ENCODE results near the gene PKD1L1. TPM values are rescaled to one million over a fixed set of nuclear protein-coding genes. Genes with fewer than 3 reads are reported as not detected.

Gene PKD1L1
- total and polyA plus RNA-seq, 12 donors: 0.11 to 1.0 (median 0.17) TPM; not detected in 1

DNA sequence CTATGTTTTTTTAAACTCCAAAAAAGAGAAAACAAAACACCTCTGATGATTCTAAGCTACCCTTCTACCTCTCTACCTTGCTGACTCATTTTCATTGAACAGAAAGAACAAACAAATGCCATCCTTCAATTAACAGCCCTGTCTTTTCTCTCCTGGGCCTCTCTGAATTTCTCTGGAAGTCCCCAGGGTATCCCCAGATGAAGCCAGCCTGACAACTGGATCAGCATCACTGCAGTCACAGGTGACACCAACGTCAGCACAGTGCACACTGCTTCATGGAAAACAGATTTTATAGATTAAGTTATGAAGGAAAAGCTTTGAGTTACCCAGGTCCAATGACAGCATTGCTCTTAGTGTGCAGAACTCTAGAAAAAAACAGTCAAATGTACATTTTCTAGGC is 25.5 kb upstream of the PKD1L1 start:
- Histone ChIP-seq H3K27me3 (no peaks in the 10 kb centered on the region), H3K4me1 (replicated peaks in 1 of 2) (peaks cover 6 to 23% of the 10 kb centered on the region in 2 donors), H3K9me3 (replicated peaks in 1 of 3) (no peaks in the 10 kb centered on the region), H3K4me3 (no peak overlapping the region), H3K27ac (no peak overlapping the region), H3K36me3 (replicated peaks in 1 of 2) (peaks cover 0 to 60% of the 10 kb centered on the region in 2 donors)
- intact Hi-C loops (cut with DNase I): no loop called here
- TF ChIP-seq POLR2A (IDR thresholded peaks at IDR 0.05): no peak
- TF ChIP-seq, protein P1, sequence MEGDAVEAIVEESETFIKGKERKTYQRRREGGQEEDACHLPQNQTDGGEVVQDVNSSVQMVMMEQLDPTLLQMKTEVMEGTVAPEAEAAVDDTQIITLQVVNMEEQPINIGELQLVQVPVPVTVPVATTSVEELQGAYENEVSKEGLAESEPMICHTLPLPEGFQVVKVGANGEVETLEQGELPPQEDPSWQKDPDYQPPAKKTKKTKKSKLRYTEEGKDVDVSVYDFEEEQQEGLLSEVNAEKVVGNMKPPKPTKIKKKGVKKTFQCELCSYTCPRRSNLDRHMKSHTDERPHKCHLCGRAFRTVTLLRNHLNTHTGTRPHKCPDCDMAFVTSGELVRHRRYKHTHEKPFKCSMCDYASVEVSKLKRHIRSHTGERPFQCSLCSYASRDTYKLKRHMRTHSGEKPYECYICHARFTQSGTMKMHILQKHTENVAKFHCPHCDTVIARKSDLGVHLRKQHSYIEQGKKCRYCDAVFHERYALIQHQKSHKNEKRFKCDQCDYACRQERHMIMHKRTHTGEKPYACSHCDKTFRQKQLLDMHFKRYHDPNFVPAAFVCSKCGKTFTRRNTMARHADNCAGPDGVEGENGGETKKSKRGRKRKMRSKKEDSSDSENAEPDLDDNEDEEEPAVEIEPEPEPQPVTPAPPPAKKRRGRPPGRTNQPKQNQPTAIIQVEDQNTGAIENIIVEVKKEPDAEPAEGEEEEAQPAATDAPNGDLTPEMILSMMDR (IDR thresholded peaks at IDR 0.05): no peak
- no peak for DNase-seq
- WGBS, 4 donors: 67 to 94% (median 82%) methylated on average over 1 of the region's 1 CpG

DNA sequence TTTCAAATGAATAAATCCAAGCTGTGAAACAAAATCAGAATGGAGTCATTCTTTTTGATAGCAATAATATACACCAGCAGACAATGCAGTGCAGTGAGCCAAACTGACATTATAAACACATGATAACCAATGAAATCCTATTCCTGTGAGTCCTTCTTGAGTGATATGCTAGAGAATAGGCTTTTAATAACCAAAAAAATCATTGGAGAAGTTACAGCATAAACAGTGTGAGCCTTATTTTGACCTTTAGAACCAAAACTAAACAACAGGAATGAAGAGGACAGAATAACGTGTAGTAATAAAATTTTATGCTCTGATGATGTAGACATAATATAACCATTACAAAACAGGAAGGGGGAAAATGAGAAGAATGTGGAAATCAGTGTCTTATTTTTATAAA is 22.5 kb upstream of the PKD1L1 start:
- 46 to 51% (median 49%) methylated on average over 1 of the region's 1 CpG for WGBS, 4 donors
- Histone ChIP-seq H3K9me3 (replicated peaks in 1 of 3) (no peaks in the 10 kb centered on the region), H3K4me3 (no peak overlapping the region), H3K36me3 (replicated peaks in 1 of 2) (peaks cover 0 to 59% of the 10 kb centered on the region in 2 donors), H3K27me3 (no peaks in the 10 kb centered on the region), H3K4me1 (replicated peaks in 1 of 2) (peaks cover 0 to 15% of the 10 kb centered on the region in 2 donors), H3K27ac (peak overlapping the region in 4 of 5 donors; percentile 31 to 83 (median 62))
- DNase-seq: no peak
- TF ChIP-seq, protein P1 (IDR thresholded peaks at IDR 0.05): no peak
- TF ChIP-seq POLR2A (IDR thresholded peaks at IDR 0.05): no peak
- intact Hi-C loops (cut with DNase I): no loop called here

DNA sequence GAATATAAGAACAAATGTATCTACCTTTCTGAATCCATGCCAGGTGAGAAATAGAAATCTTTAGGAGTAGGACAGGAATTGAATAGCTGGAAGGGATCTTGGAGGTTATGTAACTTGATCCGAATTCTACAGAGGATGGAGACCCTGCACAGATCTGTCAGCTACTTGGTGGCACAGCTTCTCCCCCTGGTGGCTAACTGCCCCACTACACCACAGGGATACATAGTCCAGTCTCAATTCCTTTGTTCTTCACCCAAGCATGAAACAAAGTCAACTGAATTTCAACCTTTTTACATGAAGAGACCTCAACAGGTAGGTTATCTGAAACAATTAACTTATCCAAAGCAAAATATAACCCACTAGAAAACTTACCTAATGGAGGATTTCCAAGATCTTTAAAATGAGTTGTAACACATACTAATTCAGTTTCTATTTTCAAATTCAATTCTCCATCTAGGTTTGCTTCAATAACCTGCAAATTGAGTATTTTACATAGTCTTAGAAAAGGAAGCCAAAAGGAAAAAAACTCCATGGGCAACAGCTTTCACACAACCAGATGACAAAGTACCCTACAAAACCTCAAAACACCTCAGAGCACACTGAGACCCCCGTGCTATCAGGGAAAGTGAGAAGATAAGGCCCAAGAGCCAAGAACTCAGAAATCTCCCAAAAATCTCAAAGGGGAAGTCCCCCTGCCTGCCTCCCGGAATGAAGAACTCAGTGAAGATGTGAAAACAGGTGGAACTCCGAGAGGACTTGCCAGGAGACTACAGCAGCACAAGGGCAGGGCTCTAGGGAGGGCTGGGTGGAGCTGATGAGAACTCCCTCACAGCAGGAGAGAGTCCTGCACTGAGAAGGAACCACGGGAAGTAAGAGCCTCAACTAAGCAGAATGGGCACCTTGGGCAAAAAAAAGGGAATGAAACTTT is 20.8 kb upstream of the PKD1L1 start:
- peaks cover 0 to 59% of the 10 kb centered on the region in 2 donors for H3K36me3 ChIP-seq (replicated peaks in 1 of 2)
- DNase-seq: peak in 6 of 7 donors; percentile 34 to 84 (median 64)

DNA sequence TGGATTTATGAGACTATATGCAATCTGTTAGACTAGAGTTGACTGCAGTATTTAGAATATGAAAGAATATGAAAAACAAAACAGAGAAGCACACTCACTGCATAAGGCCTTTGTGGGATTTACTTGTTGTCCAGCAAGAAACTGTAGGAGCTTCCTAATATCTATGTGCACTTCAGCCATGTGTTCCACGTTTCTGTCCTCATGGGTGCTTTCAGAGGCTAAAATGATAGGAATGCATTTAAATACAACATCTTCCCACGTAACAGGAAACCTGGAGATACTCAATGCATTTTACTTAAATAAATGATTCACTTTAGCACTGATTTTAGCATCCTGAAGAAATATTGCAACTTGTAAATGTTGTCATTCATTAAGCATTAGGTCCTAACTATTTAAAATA is 19.4 kb upstream of the PKD1L1 start:
- no peaks in the 10 kb centered on the region for H3K9me3 ChIP-seq (replicated peaks in 1 of 3)
- 87 to 94% (median 93%) methylated on average over 2 of the region's 2 CpGs for WGBS, 4 donors

More for the DNA sequence above, 20.8 kb upstream of the PKD1L1 start:
- H3K27me3 ChIP-seq: no peaks in the 10 kb centered on the region
- H3K4me3 ChIP-seq: no peak overlapping the region
- TF ChIP-seq, protein P1 (IDR thresholded peaks at IDR 0.05): peak; percentile 62 to 74 (median 68)
- TF ChIP-seq POLR2A (IDR thresholded peaks at IDR 0.05): no peak
- WGBS, 4 donors: 68 to 78% (median 73%) methylated on average over 5 of the region's 5 CpGs
- intact Hi-C loops (cut with DNase I): no loop called here
- no peak overlapping the region for H3K27ac ChIP-seq
- H3K9me3 ChIP-seq (replicated peaks in 1 of 3): no peaks in the 10 kb centered on the region
- H3K4me1 ChIP-seq (replicated peaks in 1 of 2): peaks cover 0 to 15% of the 10 kb centered on the region in 2 donors

More for the DNA sequence above, 19.4 kb upstream of the PKD1L1 start:
- H3K27ac ChIP-seq: no peak overlapping the region
- TF ChIP-seq, protein P1 (IDR thresholded peaks at IDR 0.05): no peak
- TF ChIP-seq POLR2A (IDR thresholded peaks at IDR 0.05): no peak
- H3K4me1 ChIP-seq (replicated peaks in 1 of 2): peaks cover 0 to 15% of the 10 kb centered on the region in 2 donors
- DNase-seq: no peak
- no peak overlapping the region for H3K4me3 ChIP-seq
- H3K27me3 ChIP-seq: no peaks in the 10 kb centered on the region
- H3K36me3 ChIP-seq (replicated peaks in 1 of 2): peaks cover 0 to 59% of the 10 kb centered on the region in 2 donors
- intact Hi-C loops (cut with DNase I): no loop called here

All from adrenal gland (tissue), 12 donors.